Measurements from ENCODE around the gene VCL. TPM values are rescaled to one million over a fixed set of nuclear protein-coding genes. Genes with fewer than 3 reads are reported as not detected.
"Not testable (repeated sequence)": the region's sequence is repeated elsewhere in the genome, so short reads cannot be mapped to it uniquely, and the experiment has no call there.

Gene VCL
- total RNA-seq, 1 experiment from 2014 or later: 291 TPM

- H3K4me1 Mint-ChIP-seq: peaks cover 47 to 60% of the 10 kb centered on the region in 2 experiments
Measured at GRCh38 chr10:73964743-73965142, 33.2 kb upstream of the VCL start.

GRCh38 chr10:73965267-73965889 is 32.5 kb upstream of the VCL start:
- H3K23ac ChIP-seq (ENCODE audit: insufficient read length, low read depth, low read length); H4K8ac ChIP-seq (replicated peaks; ENCODE audit: insufficient read length, low read depth, low read length); H3K23me2 ChIP-seq (ENCODE audit: insufficient read length, low read depth, low read length, poor library complexity, severe bottlenecking); H3K27me3 Mint-ChIP-seq (ENCODE audit: low read depth); H3K9me3 Mint-ChIP-seq; H3K9me3 ChIP-seq (ENCODE audit: control insufficient read depth, low read depth, low read length); H3K36me3 Mint-ChIP-seq (ENCODE audit: insufficient read depth in 1 of 3, low read depth in 3 of 3); H3K79me2 ChIP-seq (ENCODE audit: insufficient read depth, low read length); H4K5ac ChIP-seq (ENCODE audit: insufficient read length, low read depth, low read length); H4K20me1 ChIP-seq (ENCODE audit: control insufficient read depth, insufficient read depth, insufficient read length); H2BK15ac ChIP-seq (ENCODE audit: low read depth, low read length); H3K27me3 ChIP-seq (ENCODE audit: insufficient read depth, low read length); H3K4me1 ChIP-seq (ENCODE audit: insufficient read depth, low read length); H2BK20ac ChIP-seq (ENCODE audit: low read depth, low read length, poor library complexity, severe bottlenecking); DNase-seq; H3K79me1 ChIP-seq (ENCODE audit: insufficient read depth, low read depth, low read length, poor library complexity, severe bottlenecking); H2AFZ ChIP-seq (ENCODE audit: low read length): not testable (repeated sequence)
- peak overlapping the region; percentile 45 for H3T11ph ChIP-seq (ENCODE audit: low read length)
- peak overlapping the region; percentile 53 for H2BK120ac ChIP-seq (ENCODE audit: low read depth, low read length, poor library complexity, severe bottlenecking)
- peak overlapping the region; percentile 4 for H3K4me2 ChIP-seq (ENCODE audit: insufficient read depth, insufficient read length, low read length)
- H2BK12ac ChIP-seq (ENCODE audit: insufficient read length, low read depth, low read length): peak overlapping the region; percentile 27
- H3K18ac ChIP-seq (ENCODE audit: insufficient read length, low read depth, low read length): peak overlapping the region; percentile 91
- peak overlapping the region; percentile 22 for H4K91ac ChIP-seq (ENCODE audit: insufficient read length, low read depth, low read length)
- H3K27ac ChIP-seq (ENCODE audit: insufficient read length, low read depth, low read length): peak overlapping the region; percentile 98
- H3K14ac ChIP-seq (ENCODE audit: insufficient read depth, low read length): peak overlapping the region; percentile 77; the same call in 1 of the 2 replicates
- H3K4me3 Mint-ChIP-seq: peak overlapping the region; percentile 41 to 67; a peak in 4 of 5 replicates
- peak overlapping the region; percentile 99 to 100 (median 100) for H3K27ac Mint-ChIP-seq
- H3K56ac ChIP-seq (ENCODE audit: insufficient read length, low read depth, low read length): peak overlapping the region; percentile 4
- peak overlapping the region; percentile 32 for H3K9ac ChIP-seq (ENCODE audit: extremely low read depth, insufficient read length, low read length)
- peak overlapping the region; percentile 70 for H2BK5ac ChIP-seq (ENCODE audit: insufficient read length, low read length)
- peak overlapping the region; percentile 21 for H2AK5ac ChIP-seq (ENCODE audit: insufficient read length, low read length)
- WGBS (ENCODE audit: extremely low coverage, insufficient read length, low lambda C conversion rate): no CpG with 5 or more reads among the region's 12 CpGs
- H3K4me1 Mint-ChIP-seq: peaks cover 47 to 65% of the 10 kb centered on the region in 2 experiments
- H3K4ac ChIP-seq (ENCODE audit: low read depth, low read length): peak overlapping the region; percentile 28

More at GRCh38 chr10:73964743-73965142, 33.2 kb upstream of the VCL start:
- Histone ChIP-seq H3K14ac (ENCODE audit: insufficient read depth, low read length) (no peak overlapping the region), H3T11ph (ENCODE audit: low read length) (peak overlapping the region; percentile 55), H4K5ac (ENCODE audit: insufficient read length, low read depth, low read length) (no peak overlapping the region), H3K9me3 (ENCODE audit: control insufficient read depth, low read depth, low read length) (no peaks in the 10 kb centered on the region), H3K27ac (ENCODE audit: insufficient read length, low read depth, low read length) (peak overlapping the region; percentile 98), H3K18ac (ENCODE audit: insufficient read length, low read depth, low read length) (peak overlapping the region; percentile 34), H3K79me1 (ENCODE audit: insufficient read depth, low read depth, low read length, poor library complexity, severe bottlenecking) (no peaks in the 10 kb centered on the region), H3K4me2 (ENCODE audit: insufficient read depth, insufficient read length, low read length) (no peak overlapping the region), H3K27me3 (ENCODE audit: insufficient read depth, low read length) (no peaks in the 10 kb centered on the region), H2AK5ac (ENCODE audit: insufficient read length, low read length) (no peak overlapping the region), H3K79me2 (ENCODE audit: insufficient read depth, low read length) (no peaks in the 10 kb centered on the region), H3K23ac (ENCODE audit: insufficient read length, low read depth, low read length) (no peak overlapping the region), H2BK120ac (ENCODE audit: low read depth, low read length, poor library complexity, severe bottlenecking) (no peak overlapping the region), H3K4ac (ENCODE audit: low read depth, low read length) (no peak overlapping the region), H3K4me1 (ENCODE audit: insufficient read depth, low read length) (peaks cover 9% of the 10 kb centered on the region; the same call in 1 of the 2 replicates), H4K91ac (ENCODE audit: insufficient read length, low read depth, low read length) (no peak overlapping the region), H3K9ac (ENCODE audit: extremely low read depth, insufficient read length, low read length) (no peak overlapping the region), H2BK5ac (ENCODE audit: insufficient read length, low read length) (peak overlapping the region; percentile 35), H3K23me2 (ENCODE audit: insufficient read length, low read depth, low read length, poor library complexity, severe bottlenecking) (no peaks in the 10 kb centered on the region), H2BK20ac (ENCODE audit: low read depth, low read length, poor library complexity, severe bottlenecking) (no peak overlapping the region), H2AFZ (ENCODE audit: low read length) (no peak overlapping the region), H2BK15ac (ENCODE audit: low read depth, low read length) (no peak overlapping the region), H3K56ac (ENCODE audit: insufficient read length, low read depth, low read length) (no peak overlapping the region), H2BK12ac (ENCODE audit: insufficient read length, low read depth, low read length) (no peak overlapping the region), H4K20me1 (ENCODE audit: control insufficient read depth, insufficient read depth, insufficient read length) (no peaks in the 10 kb centered on the region), H4K8ac (replicated peaks; ENCODE audit: insufficient read length, low read depth, low read length) (no peak overlapping the region)
- no peak for TF ChIP-seq CTCF (conservative IDR thresholded peaks at IDR 0.05)
- DNase-seq: no peak
- no CpG with 5 or more reads among the region's 2 CpGs for WGBS (ENCODE audit: extremely low coverage, insufficient read length, low lambda C conversion rate)
- no peak overlapping the region for H3K4me3 Mint-ChIP-seq
- H3K27me3 Mint-ChIP-seq (ENCODE audit: low read depth): no peaks in the 10 kb centered on the region
- H3K27ac Mint-ChIP-seq: peak overlapping the region; percentile 99 to 100 (median 100); a peak in 6 of 7 replicates
- H3K9me3 Mint-ChIP-seq: no peaks in the 10 kb centered on the region
- no peaks in the 10 kb centered on the region for H3K36me3 Mint-ChIP-seq (ENCODE audit: insufficient read depth in 1 of 3, low read depth in 3 of 3)

Measured in H9 (cell line).